ENCODE measurements around the gene IRS2. TPM values are rescaled to one million over a fixed set of nuclear protein-coding genes. Genes with fewer than 3 reads are reported as not detected.

Gene IRS2
- total and polyA plus RNA-seq, 2 donors (not counting 1 experiment from before 2014, with no cell fraction given) = 2.3 TPM

DNA sequence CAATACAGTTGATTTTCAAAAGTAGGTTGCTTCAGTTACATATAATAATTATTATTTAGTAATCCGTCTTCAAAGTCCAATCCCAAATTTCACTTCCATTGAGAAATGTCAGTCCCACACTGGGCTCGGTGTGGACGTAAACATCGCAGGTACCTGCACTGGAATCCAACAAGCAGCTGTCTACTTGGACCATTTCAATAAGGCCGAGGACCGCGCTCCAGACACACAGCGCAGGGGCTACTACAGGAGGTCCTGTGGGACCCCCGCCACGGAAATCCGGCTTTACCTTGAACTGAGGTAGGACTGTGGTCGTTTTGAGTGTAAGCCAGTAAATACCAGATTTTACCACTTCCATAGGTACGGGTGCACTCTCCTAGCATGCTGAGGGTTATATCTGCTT is 30.8 kb downstream of the IRS2 start:
- no peaks in the 10 kb centered on the region for H3K27me3 ChIP-seq (ENCODE audit: control insufficient read depth, insufficient read depth, low read length)
- H3K79me2 ChIP-seq (ENCODE audit: control insufficient read depth, insufficient read depth, low read length) = no peaks in the 10 kb centered on the region
- no peak overlapping the region for H3K4me3 ChIP-seq (replicated peaks in 1 of 4; ENCODE audit: control extremely low read depth in 1 of 4, insufficient read depth in 1 of 4, low read depth in 3 of 4, low read length in 4 of 4)
- H3K9me3 ChIP-seq (ENCODE audit: control insufficient read depth, insufficient read depth, low read depth, low read length) = no peaks in the 10 kb centered on the region
- no peak overlapping the region for H3K4me2 ChIP-seq (ENCODE audit: extremely low read depth, insufficient read depth, low read length)
- no peak overlapping the region for H3K27ac ChIP-seq (ENCODE audit: insufficient read depth, low read length)
- H2AFZ ChIP-seq (ENCODE audit: low read length) = no peak overlapping the region
- TF ChIP-seq EZH2 (IDR thresholded peaks at IDR 0.05; ENCODE audit: low read length, missing control alignments) = no peak
- TF ChIP-seq, protein P1, sequence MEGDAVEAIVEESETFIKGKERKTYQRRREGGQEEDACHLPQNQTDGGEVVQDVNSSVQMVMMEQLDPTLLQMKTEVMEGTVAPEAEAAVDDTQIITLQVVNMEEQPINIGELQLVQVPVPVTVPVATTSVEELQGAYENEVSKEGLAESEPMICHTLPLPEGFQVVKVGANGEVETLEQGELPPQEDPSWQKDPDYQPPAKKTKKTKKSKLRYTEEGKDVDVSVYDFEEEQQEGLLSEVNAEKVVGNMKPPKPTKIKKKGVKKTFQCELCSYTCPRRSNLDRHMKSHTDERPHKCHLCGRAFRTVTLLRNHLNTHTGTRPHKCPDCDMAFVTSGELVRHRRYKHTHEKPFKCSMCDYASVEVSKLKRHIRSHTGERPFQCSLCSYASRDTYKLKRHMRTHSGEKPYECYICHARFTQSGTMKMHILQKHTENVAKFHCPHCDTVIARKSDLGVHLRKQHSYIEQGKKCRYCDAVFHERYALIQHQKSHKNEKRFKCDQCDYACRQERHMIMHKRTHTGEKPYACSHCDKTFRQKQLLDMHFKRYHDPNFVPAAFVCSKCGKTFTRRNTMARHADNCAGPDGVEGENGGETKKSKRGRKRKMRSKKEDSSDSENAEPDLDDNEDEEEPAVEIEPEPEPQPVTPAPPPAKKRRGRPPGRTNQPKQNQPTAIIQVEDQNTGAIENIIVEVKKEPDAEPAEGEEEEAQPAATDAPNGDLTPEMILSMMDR (conservative IDR thresholded peaks at IDR 0.05 in 1 of 2, IDR thresholded peaks at IDR 0.05 in 1 of 2; ENCODE audit: low read depth in 1 of 2, low read length in 2 of 2) = no peak
- no peaks in the 10 kb centered on the region for H4K20me1 ChIP-seq (ENCODE audit: control insufficient read depth, extremely low read depth, insufficient read depth, low read length)
- DNase-seq (ENCODE audit: low read depth in 2 of 2) = no peak
- H3K4me1 ChIP-seq (ENCODE audit: control insufficient read depth, extremely low read depth, insufficient read depth, low read length) = no peaks in the 10 kb centered on the region
- H3K9ac ChIP-seq (ENCODE audit: insufficient read depth, low read length) = no peak overlapping the region
- H3K36me3 ChIP-seq (ENCODE audit: control insufficient read depth, insufficient read depth, low read length) = no peaks in the 10 kb centered on the region

- Histone ChIP-seq H4K20me1 (ENCODE audit: control insufficient read depth, extremely low read depth, insufficient read depth, low read length) (no peaks in the 10 kb centered on the region), H3K79me2 (ENCODE audit: control insufficient read depth, insufficient read depth, low read length) (no peaks in the 10 kb centered on the region), H3K9ac (ENCODE audit: insufficient read depth, low read length) (no peak overlapping the region), H3K27me3 (ENCODE audit: control insufficient read depth, insufficient read depth, low read length) (no peaks in the 10 kb centered on the region), H3K27ac (ENCODE audit: insufficient read depth, low read length) (no peak overlapping the region), H3K4me3 (replicated peaks in 1 of 4; ENCODE audit: control extremely low read depth in 1 of 4, insufficient read depth in 1 of 4, low read depth in 3 of 4, low read length in 4 of 4) (no peak overlapping the region), H3K4me2 (ENCODE audit: extremely low read depth, insufficient read depth, low read length) (no peak overlapping the region), H3K9me3 (ENCODE audit: control insufficient read depth, insufficient read depth, low read depth, low read length) (no peaks in the 10 kb centered on the region), H3K4me1 (ENCODE audit: control insufficient read depth, extremely low read depth, insufficient read depth, low read length) (no peaks in the 10 kb centered on the region), H2AFZ (ENCODE audit: low read length) (no peak overlapping the region), H3K36me3 (ENCODE audit: control insufficient read depth, insufficient read depth, low read length) (no peaks in the 10 kb centered on the region)
- TF ChIP-seq, protein P1 (conservative IDR thresholded peaks at IDR 0.05 in 1 of 2, IDR thresholded peaks at IDR 0.05 in 1 of 2; ENCODE audit: low read depth in 1 of 2, low read length in 2 of 2) = no peak
- no peak for TF ChIP-seq EZH2 (IDR thresholded peaks at IDR 0.05; ENCODE audit: low read length, missing control alignments)
- no peak for DNase-seq (ENCODE audit: low read depth in 2 of 2)
These were observed 34.9 kb downstream of the IRS2 start for GRCh38 chr13:109751477-109751876.

GRCh38 chr13:109750221-109750775 is 36.1 kb downstream of the IRS2 start:
- no peaks in the 10 kb centered on the region for H3K27me3 ChIP-seq (ENCODE audit: control insufficient read depth, insufficient read depth, low read length)
- H2AFZ ChIP-seq (ENCODE audit: low read length) = no peak overlapping the region
- no peaks in the 10 kb centered on the region for H4K20me1 ChIP-seq (ENCODE audit: control insufficient read depth, extremely low read depth, insufficient read depth, low read length)
- TF ChIP-seq, protein P1 (conservative IDR thresholded peaks at IDR 0.05 in 1 of 2, IDR thresholded peaks at IDR 0.05 in 1 of 2; ENCODE audit: low read depth in 1 of 2, low read length in 2 of 2) = no peak
- TF ChIP-seq EZH2 (IDR thresholded peaks at IDR 0.05; ENCODE audit: low read length, missing control alignments) = no peak
- no peak overlapping the region for H3K27ac ChIP-seq (ENCODE audit: insufficient read depth, low read length)
- H3K4me2 ChIP-seq (ENCODE audit: extremely low read depth, insufficient read depth, low read length) = no peak overlapping the region
- no peaks in the 10 kb centered on the region for H3K36me3 ChIP-seq (ENCODE audit: control insufficient read depth, insufficient read depth, low read length)
- no peak for DNase-seq (ENCODE audit: low read depth in 2 of 2)
- no peaks in the 10 kb centered on the region for H3K4me1 ChIP-seq (ENCODE audit: control insufficient read depth, extremely low read depth, insufficient read depth, low read length)
- no peak overlapping the region for H3K9ac ChIP-seq (ENCODE audit: insufficient read depth, low read length)
- H3K79me2 ChIP-seq (ENCODE audit: control insufficient read depth, insufficient read depth, low read length) = no peaks in the 10 kb centered on the region
- no peaks in the 10 kb centered on the region for H3K9me3 ChIP-seq (ENCODE audit: control insufficient read depth, insufficient read depth, low read depth, low read length)
- H3K4me3 ChIP-seq (replicated peaks in 1 of 4; ENCODE audit: control extremely low read depth in 1 of 4, insufficient read depth in 1 of 4, low read depth in 3 of 4, low read length in 4 of 4) = no peak overlapping the region

All from fibroblast of lung (primary cell).